H1 (cell line): ENCODE results near the gene C18orf54.

Source experiments
- ASH2L ChIP-seq: fragments of 200-600, 300-600 bp; sonication (generic); IDR thresholded peaks from one replicate; pipeline ENCODE4 v1.7.1; 2017; ENCODE audit warnings: low read length
- ATF3 ChIP-seq: IDR thresholded peaks from 2 replicates; pipeline ENCODE4 v1.6.1; 2011; ENCODE audit warnings: low read depth, mild to moderate bottlenecking, low read length; ENCODE audit not compliant: insufficient read depth
- CHD2 ChIP-seq: IDR thresholded peaks from 2 replicates; pipeline ENCODE4 v1.6.1; 2012; ENCODE audit warnings: low read length, improper control_type of control experiment
- CTCF ChIP-seq, 3 experiments: IDR thresholded peaks; 1 replicate in 2 of 3; 2 replicates in 1 of 3; pipeline versions ENCODE4 v1.5.1 to v1.6.1; 2011; ENCODE audit warnings: low read length in 3 of 3, mild to moderate bottlenecking in 3 of 3, inconsistent platforms in 2 of 3, low read depth in 1 of 3, moderate library complexity in 1 of 3; ENCODE audit not compliant: insufficient read depth in 1 of 3; ENCODE audit errors: control extremely low read depth in 1 of 3
- POLR2AphosphoS5 ChIP-seq: IDR thresholded peaks from 2 replicates; pipeline ENCODE4 v1.6.1; 2011; ENCODE audit warnings: low read depth, low read length
- RAD21 ChIP-seq, 2 experiments: IDR thresholded peaks in 1 of 2; conservative IDR thresholded peaks in 1 of 2; 2 replicates each; pipeline ENCODE4 v1.6.1; 2011; ENCODE audit warnings: low read depth in 2 of 2, low read length in 2 of 2, improper control_type of control experiment in 1 of 2, inconsistent platforms in 1 of 2, mild to moderate bottlenecking in 1 of 2, moderate library complexity in 1 of 2
- SP1 ChIP-seq: IDR thresholded peaks from 2 replicates; pipeline ENCODE4 v1.6.1; 2011; ENCODE audit warnings: low read depth, low read length
- ZNF274 ChIP-seq: IDR thresholded peaks from 2 replicates; pipeline ENCODE4 v1.7.0; 2012; ENCODE audit warnings: low read length, borderline replicate concordance; ENCODE audit errors: extremely low read depth

- no peak for TF ChIP-seq ZNF274
- no peak for TF ChIP-seq RAD21 (IDR thresholded peaks at IDR 0.05 in 1 of 2, conservative IDR thresholded peaks at IDR 0.05 in 1 of 2; ENCODE audit: low read depth in 2 of 2, low read length in 2 of 2)
- no peak for TF ChIP-seq ATF3
- TF ChIP-seq CTCF (IDR thresholded peaks at IDR 0.05; ENCODE audit: control extremely low read depth in 1 of 3, insufficient read depth in 1 of 3, low read depth in 1 of 3, low read length in 3 of 3): no peak
- no peak for TF ChIP-seq ASH2L
- no peak for TF ChIP-seq SP1
- no peak for TF ChIP-seq POLR2AphosphoS5
- no peak for TF ChIP-seq CHD2
These were observed 29.9 kb downstream of the C18orf54 start for GRCh38 chr18:54387631-54388030.
